IPS DF 6.9 (cell line): Measurements from ENCODE around the gene CTSD.

ENCODE experiments used
- DNase-seq: peaks from one replicate; pipeline ENCODE4 v3.0.0-alpha.2; 2013; ENCODE audit warnings: low read depth, low spot score
- H3K27ac ChIP-seq: one replicate; pipeline ENCODE4 v1.5.1; 2013; ENCODE audit warnings: low read length, control low read depth
- H3K27me3 ChIP-seq: 2 replicates; pipeline ENCODE4 v1.6.1; 2013; ENCODE audit warnings: mild to moderate bottlenecking, low read length; ENCODE audit not compliant: control insufficient read depth, insufficient read depth
- H3K36me3 ChIP-seq: 2 replicates; pipeline ENCODE4 v1.6.1; 2013; ENCODE audit warnings: low read length; ENCODE audit not compliant: control insufficient read depth, insufficient read depth
- H3K4me1 ChIP-seq: 2 replicates; pipeline ENCODE4 v1.6.1; 2013; ENCODE audit warnings: low read length; ENCODE audit not compliant: control insufficient read depth, insufficient read depth
- H3K4me3 ChIP-seq: 2 replicates; pipeline ENCODE4 v1.5.1; 2013; ENCODE audit warnings: mild to moderate bottlenecking, low read length
- H3K9me3 ChIP-seq: 2 replicates; pipeline ENCODE4 v1.6.1; 2013; ENCODE audit warnings: low read length, inconsistent platforms; ENCODE audit not compliant: control insufficient read depth, insufficient read depth
- WGBS: extraction: QIAGEN DNeasy Blood & Tissue Kit; methylation state at CpG from one replicate; pipeline ENCODE4 v1.1.7; 2013; ENCODE audit warnings: mixed read lengths, missing lambda C conversion rate; ENCODE audit not compliant: insufficient read length, insufficient coverage; 5-methylcytosine and 5-hydroxymethylcytosine counted together

The CTSD gene

GRCh38 chr11:1759151-1759850 is 4.4 kb downstream of the CTSD start:
- no CpG with 5 or more reads among the region's 23 CpGs for WGBS
- Histone ChIP-seq H3K4me3 (no peak overlapping the region), H3K4me1 (peaks cover 3% of the 10 kb centered on the region), H3K27me3 (no peaks in the 10 kb centered on the region), H3K36me3 (peaks cover 30% of the 10 kb centered on the region), H3K27ac (no peak overlapping the region), H3K9me3 (no peaks in the 10 kb centered on the region)
- DNase-seq, result no peak

GRCh38 chr11:1758611-1759150 is 5.0 kb downstream of the CTSD start:
- peaks cover 3% of the 10 kb centered on the region for H3K4me1 ChIP-seq
- no peaks in the 10 kb centered on the region for H3K9me3 ChIP-seq
- H3K36me3 ChIP-seq, result peaks cover 30% of the 10 kb centered on the region
- no peak overlapping the region for H3K4me3 ChIP-seq
- no peak for DNase-seq
- no peak overlapping the region for H3K27ac ChIP-seq
- H3K27me3 ChIP-seq, result no peaks in the 10 kb centered on the region
- no CpG with 5 or more reads among the region's 21 CpGs for WGBS

GRCh38 chr11:1757861-1758610 is 5.7 kb downstream of the CTSD start:
- H3K36me3 ChIP-seq, result peaks cover 33% of the 10 kb centered on the region
- no peak overlapping the region for H3K27ac ChIP-seq
- peaks cover 3% of the 10 kb centered on the region for H3K4me1 ChIP-seq
- no CpG with 5 or more reads among the region's 17 CpGs for WGBS
- no peaks in the 10 kb centered on the region for H3K9me3 ChIP-seq
- H3K27me3 ChIP-seq, result no peaks in the 10 kb centered on the region
- H3K4me3 ChIP-seq, result no peak overlapping the region
- DNase-seq, result no peak

GRCh38 chr11:1756791-1757771 is 6.6 kb downstream of the CTSD start:
- H3K27me3 ChIP-seq, result no peaks in the 10 kb centered on the region
- H3K9me3 ChIP-seq, result no peaks in the 10 kb centered on the region
- H3K36me3 ChIP-seq, result peaks cover 33% of the 10 kb centered on the region
- no CpG with 5 or more reads among the region's 41 CpGs for WGBS
- no peak overlapping the region for H3K27ac ChIP-seq
- no peak overlapping the region for H3K4me3 ChIP-seq
- DNase-seq, result no peak
- no peaks in the 10 kb centered on the region; the same call in 1 of the 2 replicates for H3K4me1 ChIP-seq

DNA sequence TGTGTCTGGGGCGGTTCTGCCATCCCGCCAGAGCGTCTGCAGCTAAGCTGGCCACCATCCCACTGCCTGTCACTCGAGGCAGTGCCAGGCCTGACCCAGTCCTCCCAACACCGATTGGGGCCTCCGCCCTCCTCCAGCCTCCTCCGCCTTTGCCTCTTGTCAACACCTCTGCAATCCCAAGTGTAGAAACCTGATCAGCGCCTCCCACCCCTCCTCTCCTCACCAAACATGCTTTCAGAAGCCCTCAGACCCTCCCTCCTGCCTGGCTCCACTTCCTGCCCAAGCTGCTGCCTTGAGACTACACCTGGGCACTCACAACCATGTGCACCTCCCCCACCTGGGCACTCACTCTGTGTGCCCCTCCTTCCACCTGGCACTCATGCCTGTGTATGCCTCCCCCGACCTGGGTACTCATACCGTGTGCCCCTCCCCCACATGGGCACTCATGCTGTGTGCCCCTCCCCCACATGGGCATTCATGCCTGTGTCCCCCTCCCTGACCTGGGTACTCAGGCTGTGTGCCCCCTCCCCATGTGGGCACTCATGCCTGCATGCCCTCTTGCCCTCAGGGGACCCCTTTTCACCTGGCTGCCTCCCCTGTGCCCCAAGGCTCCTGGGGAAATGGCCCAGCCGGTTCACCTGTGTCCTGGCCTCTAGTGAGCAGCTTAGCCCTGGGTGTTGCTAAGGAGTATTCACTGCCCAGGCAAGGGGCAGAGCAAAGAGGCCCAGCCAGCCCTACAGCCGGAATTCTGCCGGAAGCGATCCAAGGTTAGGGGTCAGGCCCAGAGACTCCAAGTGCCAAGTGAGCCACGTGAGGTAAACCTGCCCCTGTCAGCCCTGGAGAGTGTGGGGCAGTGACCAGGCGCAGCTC is 7.8 kb downstream of the CTSD start:
- Histone ChIP-seq H3K9me3 (no peaks in the 10 kb centered on the region), H3K27ac (no peak overlapping the region), H3K27me3 (no peaks in the 10 kb centered on the region), H3K4me1 (no peaks in the 10 kb centered on the region; the same call in 1 of the 2 replicates), H3K4me3 (no peak overlapping the region), H3K36me3 (peaks cover 29% of the 10 kb centered on the region)
- no peak for DNase-seq
- WGBS, result no CpG with 5 or more reads among the region's 16 CpGs

DNA sequence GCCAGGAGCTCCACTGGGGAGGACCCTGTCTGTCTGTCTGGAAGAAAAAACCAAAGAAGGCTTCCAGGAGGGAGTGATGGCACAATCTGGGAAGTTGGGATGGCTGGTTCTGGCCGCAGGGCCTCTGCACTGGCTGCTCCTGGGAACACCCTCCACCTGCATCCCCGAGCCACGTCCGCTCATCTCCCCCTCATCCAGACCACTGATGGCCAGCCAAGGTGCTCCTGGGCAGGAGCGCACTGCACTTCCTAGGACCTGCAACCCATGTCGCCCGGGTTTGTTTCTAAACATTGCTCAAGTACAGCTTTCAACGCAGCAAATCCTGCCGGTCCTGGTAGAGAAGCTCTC is 8.4 kb downstream of the CTSD start:
- Histone ChIP-seq H3K27me3 (no peaks in the 10 kb centered on the region), H3K27ac (no peak overlapping the region), H3K4me1 (no peaks in the 10 kb centered on the region; the same call in 1 of the 2 replicates), H3K36me3 (peaks cover 25% of the 10 kb centered on the region), H3K4me3 (no peak overlapping the region), H3K9me3 (no peaks in the 10 kb centered on the region)
- no peak for DNase-seq
- no CpG with 5 or more reads among the region's 9 CpGs for WGBS

DNA sequence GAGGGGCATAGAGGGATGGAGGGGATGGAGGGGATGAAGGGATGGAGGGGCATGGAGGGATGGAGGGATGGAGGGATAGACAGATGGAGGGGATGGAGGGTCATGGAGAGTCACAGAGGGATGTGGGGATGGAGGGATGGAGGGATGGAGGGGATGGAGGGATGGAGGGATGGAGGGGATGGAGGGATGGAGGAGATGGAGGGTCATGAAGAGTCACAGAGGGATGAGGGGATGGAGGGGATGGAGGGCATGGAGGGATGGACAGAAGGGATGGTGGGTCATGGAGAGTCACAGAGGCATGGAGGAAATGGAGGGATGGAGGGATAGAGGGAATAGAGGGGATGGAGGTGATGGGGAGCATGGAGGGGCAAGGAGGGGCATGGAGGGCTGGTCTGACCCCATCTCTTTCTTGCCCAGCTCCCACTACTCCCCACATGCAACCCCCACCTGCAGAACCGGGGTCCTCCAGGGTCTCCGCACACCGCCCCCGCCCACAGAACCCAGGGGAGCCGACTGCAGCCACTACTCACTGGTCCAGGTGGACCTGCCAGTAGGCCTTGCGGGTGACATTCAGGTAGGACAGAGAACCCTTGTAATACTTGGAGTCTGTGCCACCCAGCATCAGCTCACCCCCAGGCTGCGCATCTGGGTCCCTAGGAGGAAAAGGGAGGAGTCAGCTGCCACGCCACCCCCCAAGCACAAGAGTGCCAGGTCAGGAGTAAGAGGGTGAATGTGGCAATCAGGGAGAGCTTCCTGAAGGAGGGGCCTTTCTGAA is 9.2 kb downstream of the CTSD start:
- Histone ChIP-seq H3K4me3 (no peak overlapping the region), H3K9me3 (no peaks in the 10 kb centered on the region), H3K36me3 (peaks cover 23% of the 10 kb centered on the region), H3K27ac (no peak overlapping the region), H3K4me1 (no peaks in the 10 kb centered on the region; the same call in 1 of the 2 replicates), H3K27me3 (peaks cover under 1% of the 10 kb centered on the region; the same call in 1 of the 2 replicates)
- no CpG with 5 or more reads among the region's 8 CpGs for WGBS
- no peak for DNase-seq

GRCh38 chr11:1753929-1754305 is 9.8 kb downstream of the CTSD start:
- Histone ChIP-seq H3K4me1 (no peaks in the 10 kb centered on the region; the same call in 1 of the 2 replicates), H3K9me3 (no peaks in the 10 kb centered on the region), H3K27ac (no peak overlapping the region), H3K27me3 (peaks cover 5% of the 10 kb centered on the region; the same call in 1 of the 2 replicates), H3K4me3 (no peak overlapping the region), H3K36me3 (peaks cover 19% of the 10 kb centered on the region)
- no peak for DNase-seq
- no CpG with 5 or more reads among the region's 14 CpGs for WGBS
